ENCODE measurements around the gene PARG. TPM values are rescaled to one million over a fixed set of nuclear protein-coding genes. Genes with fewer than 3 reads are reported as not detected.
A peak's percentile ranks its signal among the peaks of the same experiment; 100 is the strongest.

The PARG gene
- polyA plus RNA-seq, 1 of the 3 experiments (the other 2 are of a cell fraction), result 12.1 TPM

GRCh38 chr10:49784681-49785080 lies 157.1 kb downstream of the PARG start:
- peaks cover 4% of the 10 kb centered on the region for H3F3A ChIP-seq (replicated peaks; ENCODE audit: insufficient read depth)
- no peaks in the 10 kb centered on the region for H3K36me3 ChIP-seq (replicated peaks in 1 of 2; ENCODE audit: control insufficient read depth in 1 of 2, insufficient read depth in 2 of 2, low read length in 1 of 2)
- H3K79me2 ChIP-seq (ENCODE audit: insufficient read depth), result no peaks in the 10 kb centered on the region
- no peak overlapping the region for H3K4me2 ChIP-seq
- WGBS (ENCODE audit: low lambda C conversion rate), result 57% methylated on average over 8 of the region's 8 CpGs
- H3K9me2 ChIP-seq, result no peaks in the 10 kb centered on the region
- CTCF ChIA-PET, result interaction anchor here (1.0 to 1.6 kb wide), 2 partner anchors 23 to 191 kb away, joined by 3 to 8 read pairs; no protein-coding TSS in a partner anchor
- H2AFZ ChIP-seq (ENCODE audit: low read depth), result no peak overlapping the region
- peaks cover 0 to 3% of the 10 kb centered on the region in 2 experiments; a peak in 1 of 4 replicates for H3K4me1 ChIP-seq (ENCODE audit: control insufficient read depth in 1 of 2, insufficient read depth in 2 of 2, low read depth in 1 of 2, low read length in 1 of 2)
- POLR2A ChIA-PET, result no interaction called here
- peak; percentile 28; the same call in 1 of the 2 replicates for TF ChIP-seq GATA2 (CRISPR knock-in tag; IDR thresholded peaks at IDR 0.05)
- TF ChIP-seq TEAD4 (IDR thresholded peaks at IDR 0.05; ENCODE audit: borderline replicate concordance, insufficient read depth), result no peak
- H3K27me3 ChIP-seq (ENCODE audit: insufficient read depth), result no peaks in the 10 kb centered on the region
- DNase-seq, result peak; percentile 39
- no peak overlapping the region for H3K9ac ChIP-seq
- no peaks in the 10 kb centered on the region for H4K20me1 ChIP-seq (ENCODE audit: insufficient read depth)
- H3K4me3 ChIP-seq (ENCODE audit: low read depth in 2 of 2, low read length in 1 of 2), result no peak overlapping the region
- H3K27ac ChIP-seq (ENCODE audit: low read depth in 2 of 2, low read length in 1 of 2), result no peak overlapping the region
- H3K9me3 ChIP-seq, result no peaks in the 10 kb centered on the region

DNA sequence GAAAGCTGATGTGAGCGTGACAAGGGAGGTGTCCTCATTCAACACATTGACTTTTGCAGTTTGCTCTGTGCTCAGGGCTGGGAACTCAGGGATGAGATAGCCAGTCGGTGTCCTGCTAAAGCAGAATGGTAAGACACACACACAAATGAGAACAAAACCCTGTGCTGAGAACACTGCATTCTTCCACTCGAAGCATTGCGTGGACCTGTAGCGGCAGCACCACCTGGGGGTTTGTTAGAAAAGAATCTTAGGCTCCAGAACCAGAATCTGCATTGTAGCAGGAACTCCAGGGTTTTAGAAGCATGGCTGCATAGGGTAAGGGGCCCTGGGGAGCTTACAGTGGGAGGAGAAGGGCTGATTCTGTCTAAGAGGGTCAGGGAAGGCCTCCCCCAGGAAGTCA lies 158.2 kb downstream of the PARG start:
- ChIA-PET POLR2A (no interaction called here), CTCF (interaction anchor here (0.9 to 4.9 kb wide), 2 partner anchors 9 to 190 kb away, joined by 3 to 30 read pairs; no protein-coding TSS in a partner anchor)
- Histone ChIP-seq H4K20me1 (ENCODE audit: insufficient read depth) (no peaks in the 10 kb centered on the region), H3F3A (replicated peaks; ENCODE audit: insufficient read depth) (peaks cover 4% of the 10 kb centered on the region), H3K27ac (ENCODE audit: low read depth in 2 of 2, low read length in 1 of 2) (no peak overlapping the region), H2AFZ (ENCODE audit: low read depth) (no peak overlapping the region), H3K4me2 (no peak overlapping the region), H3K27me3 (ENCODE audit: insufficient read depth) (no peaks in the 10 kb centered on the region), H3K4me1 (ENCODE audit: control insufficient read depth in 1 of 2, insufficient read depth in 2 of 2, low read depth in 1 of 2, low read length in 1 of 2) (peaks cover 0 to 3% of the 10 kb centered on the region in 2 experiments; a peak in 1 of 4 replicates), H3K9me2 (no peaks in the 10 kb centered on the region), H3K9ac (no peak overlapping the region), H3K9me3 (no peaks in the 10 kb centered on the region), H3K79me2 (ENCODE audit: insufficient read depth) (no peaks in the 10 kb centered on the region), H3K36me3 (replicated peaks in 1 of 2; ENCODE audit: control insufficient read depth in 1 of 2, insufficient read depth in 2 of 2, low read length in 1 of 2) (no peaks in the 10 kb centered on the region), H3K4me3 (ENCODE audit: low read depth in 2 of 2, low read length in 1 of 2) (no peak overlapping the region)
- no peak for DNase-seq
- 78% methylated on average over 5 of the region's 5 CpGs for WGBS (ENCODE audit: low lambda C conversion rate)
- TF ChIP-seq ELF1 (IDR thresholded peaks at IDR 0.05) (no peak), SIN3A (IDR thresholded peaks at IDR 0.05; ENCODE audit: borderline replicate concordance, low read depth, low read length) (no peak), RAD21 (IDR thresholded peaks at IDR 0.05; ENCODE audit: low read length) (peak; percentile 52), IRF3 (IDR thresholded peaks at IDR 0.05; ENCODE audit: low read depth, low read length) (no peak), SMC3 (IDR thresholded peaks at IDR 0.05; ENCODE audit: low read depth, low read length) (peak; percentile 7; the same call in 1 of the 2 replicates)

GRCh38 chr10:49781247-49781646 lies 160.6 kb downstream of the PARG start:
- POLR2A ChIA-PET, result no interaction called here
- H3K9me2 ChIP-seq, result no peaks in the 10 kb centered on the region
- no peaks in the 10 kb centered on the region for H4K20me1 ChIP-seq (ENCODE audit: insufficient read depth)
- H3K27me3 ChIP-seq (ENCODE audit: insufficient read depth), result no peaks in the 10 kb centered on the region
- TF ChIP-seq TEAD4 (IDR thresholded peaks at IDR 0.05; ENCODE audit: borderline replicate concordance, insufficient read depth) (no peak), JUND (IDR thresholded peaks at IDR 0.05) (peak; percentile 48), SMC3 (IDR thresholded peaks at IDR 0.05; ENCODE audit: low read depth, low read length) (no peak), FOSL2 (IDR thresholded peaks at IDR 0.05; ENCODE audit: borderline replicate concordance, low read depth) (peak; percentile 56; the same call in 1 of the 2 replicates)
- TF ChIP-seq, protein P1, sequence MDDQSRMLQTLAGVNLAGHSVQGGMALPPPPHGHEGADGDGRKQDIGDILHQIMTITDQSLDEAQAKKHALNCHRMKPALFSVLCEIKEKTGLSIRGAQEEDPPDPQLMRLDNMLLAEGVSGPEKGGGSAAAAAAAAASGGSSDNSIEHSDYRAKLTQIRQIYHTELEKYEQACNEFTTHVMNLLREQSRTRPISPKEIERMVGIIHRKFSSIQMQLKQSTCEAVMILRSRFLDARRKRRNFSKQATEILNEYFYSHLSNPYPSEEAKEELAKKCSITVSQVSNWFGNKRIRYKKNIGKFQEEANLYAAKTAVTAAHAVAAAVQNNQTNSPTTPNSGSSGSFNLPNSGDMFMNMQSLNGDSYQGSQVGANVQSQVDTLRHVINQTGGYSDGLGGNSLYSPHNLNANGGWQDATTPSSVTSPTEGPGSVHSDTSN (IDR thresholded peaks at IDR 0.05), result peak; percentile 29; the same call in 1 of the 2 replicates
- H3K9ac ChIP-seq, result no peak overlapping the region
- no peak for DNase-seq
- H3K27ac ChIP-seq (ENCODE audit: low read depth in 2 of 2, low read length in 1 of 2), result no peak overlapping the region
- H3K4me3 ChIP-seq (ENCODE audit: low read depth in 2 of 2, low read length in 1 of 2), result no peak overlapping the region
- H3K79me2 ChIP-seq (ENCODE audit: insufficient read depth), result no peaks in the 10 kb centered on the region
- peaks cover 0 to 3% of the 10 kb centered on the region in 2 experiments; a peak in 1 of 4 replicates for H3K4me1 ChIP-seq (ENCODE audit: control insufficient read depth in 1 of 2, insufficient read depth in 2 of 2, low read depth in 1 of 2, low read length in 1 of 2)
- H3K4me2 ChIP-seq, result no peak overlapping the region
- CTCF ChIA-PET, result interaction anchor here (1.1 to 4.9 kb wide), 2 partner anchors 116 to 187 kb away, joined by 3 to 30 read pairs; no protein-coding TSS in a partner anchor
- no peaks in the 10 kb centered on the region for H3K9me3 ChIP-seq
- peaks cover 4% of the 10 kb centered on the region for H3F3A ChIP-seq (replicated peaks; ENCODE audit: insufficient read depth)
- no peak overlapping the region for H2AFZ ChIP-seq (ENCODE audit: low read depth)
- H3K36me3 ChIP-seq (replicated peaks in 1 of 2; ENCODE audit: control insufficient read depth in 1 of 2, insufficient read depth in 2 of 2, low read length in 1 of 2), result no peaks in the 10 kb centered on the region

Data from SK-N-SH (cell line).